ENCODE data around the gene TOMM5.

TOMM5 gene

DNA sequence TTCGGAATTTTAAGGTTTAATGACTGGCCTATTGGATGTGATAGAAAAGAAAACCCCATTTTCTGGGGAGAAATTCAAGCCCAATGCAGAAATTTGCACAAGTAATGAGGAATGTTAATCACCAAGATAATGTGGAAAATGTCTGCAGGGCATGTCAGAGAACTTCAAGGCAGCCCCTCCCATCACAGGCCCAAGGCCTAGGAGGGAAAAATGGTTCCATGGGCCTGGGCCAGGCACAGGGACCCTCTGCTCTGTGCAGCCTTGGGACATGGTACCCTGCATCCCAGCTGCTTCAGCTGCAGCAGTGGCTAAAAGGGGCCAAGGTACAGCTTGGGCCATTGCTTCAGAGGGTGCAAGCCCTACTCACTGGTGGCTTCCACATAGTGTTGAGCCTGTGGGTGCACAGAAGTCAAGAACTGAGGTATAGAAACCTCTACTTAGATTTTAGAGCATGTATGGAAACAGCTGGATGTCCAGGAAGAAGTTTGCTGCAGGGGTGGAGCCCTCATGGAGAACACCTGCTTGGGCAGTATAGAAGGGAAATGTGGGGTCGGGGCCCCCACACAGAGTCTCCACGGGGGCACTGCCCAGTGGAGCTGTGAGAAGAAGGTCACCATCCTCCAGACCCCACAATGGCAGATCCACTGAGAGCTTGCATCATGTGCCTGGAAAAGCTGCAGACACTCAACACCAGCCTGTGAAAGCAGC is 28.4 kb downstream of the TOMM5 start:
- DNase-seq (ENCODE audit: low read depth in 2 of 2): no peak

GRCh38 chr9:37562826-37563225 is 29.6 kb downstream of the TOMM5 start:
- DNase-seq (ENCODE audit: low read depth in 2 of 2): no peak

- no peak for DNase-seq (ENCODE audit: low read depth in 2 of 2)
Measured at GRCh38 chr9:37561682-37562081, 30.7 kb downstream of the TOMM5 start.

- DNase-seq (ENCODE audit: low read depth in 2 of 2): no peak
Measured at GRCh38 chr9:37559855-37560592, 32.4 kb downstream of the TOMM5 start.

GRCh38 chr9:37559125-37559524 is 33.3 kb downstream of the TOMM5 start:
- no peak for DNase-seq (ENCODE audit: low read depth in 2 of 2)

- no peak for DNase-seq (ENCODE audit: low read depth in 2 of 2)
Measured at GRCh38 chr9:37555786-37556185, 36.6 kb downstream of the TOMM5 start.

DNA sequence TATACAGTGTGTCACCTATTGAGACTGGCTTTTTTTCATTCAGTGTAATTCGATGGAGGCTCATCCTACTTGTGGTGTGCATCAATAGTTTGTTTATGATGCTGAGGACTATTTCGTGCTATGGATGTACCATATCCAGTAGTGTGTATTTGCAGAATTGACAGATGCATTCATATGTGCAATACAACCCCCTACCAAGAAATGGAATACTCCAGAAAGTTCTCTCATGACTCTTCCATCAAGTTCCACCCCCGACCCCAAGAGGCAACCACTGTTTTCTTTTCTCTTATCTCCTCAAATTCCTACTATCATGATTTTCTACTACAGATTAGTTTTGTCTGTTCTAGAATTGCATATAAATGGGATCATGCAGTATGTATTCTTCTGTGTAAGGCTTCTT is 38.1 kb downstream of the TOMM5 start:
- DNase-seq (ENCODE audit: low read depth in 2 of 2): no peak

DNA sequence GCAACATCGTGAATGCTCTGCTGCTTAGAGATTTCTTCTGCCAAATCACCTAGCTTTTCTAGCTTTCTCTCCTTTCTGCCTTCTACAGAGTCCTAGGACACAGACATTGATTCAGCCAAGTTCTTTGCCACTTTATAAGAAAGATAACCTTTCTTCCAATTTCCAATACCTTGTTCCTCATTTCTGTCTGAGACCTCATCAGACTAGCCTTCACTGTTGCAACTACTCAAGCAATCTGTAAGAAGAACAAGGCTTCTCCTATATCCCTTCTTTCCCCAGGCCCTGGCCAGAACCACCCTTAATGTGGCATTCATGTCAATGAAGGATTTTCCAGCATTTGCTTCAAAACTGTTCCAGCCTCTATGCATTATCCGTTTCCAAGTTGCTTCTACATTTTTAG is 40.5 kb downstream of the TOMM5 start:
- DNase-seq (ENCODE audit: low read depth in 2 of 2): no peak

GRCh38 chr9:37551468-37551867 is 40.9 kb downstream of the TOMM5 start:
- no peak for DNase-seq (ENCODE audit: low read depth in 2 of 2)

GRCh38 chr9:37550781-37551180 is 41.6 kb downstream of the TOMM5 start:
- DNase-seq (ENCODE audit: low read depth in 2 of 2): no peak

GRCh38 chr9:37549527-37549926 is 42.9 kb downstream of the TOMM5 start:
- DNase-seq (ENCODE audit: low read depth in 2 of 2): no peak

DNA sequence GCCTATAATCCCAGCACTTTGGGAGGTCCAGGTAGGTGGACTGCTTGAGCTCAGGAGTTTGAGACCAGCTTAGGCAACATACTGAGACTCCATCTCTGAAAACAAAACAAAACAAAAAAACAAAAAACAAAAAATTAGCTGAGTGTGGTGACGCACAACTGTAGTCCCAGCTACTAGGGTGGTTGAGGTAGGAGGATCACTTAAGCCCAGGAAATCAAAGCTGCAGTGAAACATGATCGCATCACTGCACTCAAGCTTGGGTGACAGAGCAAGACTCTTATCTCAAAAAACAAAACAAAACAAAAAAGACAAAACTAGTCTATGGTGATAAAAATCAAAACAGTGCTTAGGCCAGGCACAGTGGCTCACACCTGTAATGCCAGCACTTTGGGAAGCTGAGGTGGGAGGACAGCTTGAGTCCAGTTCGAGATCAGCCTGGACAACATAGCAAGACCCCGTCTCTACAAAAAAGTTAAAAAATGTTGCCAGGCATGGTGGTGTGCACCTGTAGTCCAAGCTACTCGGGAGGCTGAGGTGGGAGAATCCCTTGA is 45.0 kb downstream of the TOMM5 start:
- no peak for DNase-seq (ENCODE audit: low read depth in 2 of 2)

DNA sequence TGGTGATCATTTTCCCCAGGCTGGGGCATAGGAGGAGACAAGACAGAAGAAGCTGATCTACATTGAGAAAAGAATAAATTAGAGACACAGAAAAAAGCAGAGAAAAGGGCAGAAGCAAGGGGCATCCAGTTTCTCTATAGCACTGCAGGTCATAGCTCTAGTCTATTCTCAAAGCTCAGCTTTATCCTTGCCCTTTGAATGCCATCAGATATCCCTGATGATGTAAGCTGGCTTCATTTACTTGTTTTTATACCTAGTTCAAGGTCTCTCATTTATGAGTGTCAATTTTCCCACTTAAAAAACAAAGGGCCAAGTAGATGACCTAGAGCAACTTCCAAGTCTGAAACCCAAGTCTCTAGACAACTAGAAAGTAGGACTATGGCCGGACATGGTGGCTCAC is 48.9 kb downstream of the TOMM5 start:
- no peak for DNase-seq (ENCODE audit: low read depth in 2 of 2)

DNA sequence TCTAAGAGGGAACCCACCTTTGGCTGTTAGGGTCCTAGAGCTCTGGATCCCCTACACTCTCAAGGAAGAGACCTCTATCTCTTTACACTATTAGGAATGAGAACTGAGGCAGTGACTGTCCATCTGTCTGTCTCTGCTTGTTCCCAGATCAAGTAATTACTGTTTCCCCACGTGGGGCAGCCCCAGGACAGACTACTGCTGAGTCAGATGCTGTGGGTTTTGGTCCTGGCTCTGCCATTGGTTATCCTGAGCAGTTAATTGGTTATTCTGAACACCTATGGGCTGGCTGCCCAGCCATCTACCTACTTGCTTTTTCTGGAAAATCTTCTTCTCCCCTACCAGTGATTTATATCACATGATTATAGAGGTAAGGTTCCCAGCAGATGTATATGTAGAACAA is 49.5 kb downstream of the TOMM5 start:
- no peak for DNase-seq (ENCODE audit: low read depth in 2 of 2)

GRCh38 chr9:37542488-37542887 is 49.9 kb downstream of the TOMM5 start:
- no peak for DNase-seq (ENCODE audit: low read depth in 2 of 2)

GRCh38 chr9:37541465-37541864 is 50.9 kb downstream of the TOMM5 start:
- DNase-seq (ENCODE audit: low read depth in 2 of 2): no peak

GRCh38 chr9:37540634-37541033 is 51.8 kb downstream of the TOMM5 start:
- DNase-seq (ENCODE audit: low read depth in 2 of 2): no peak

DNA sequence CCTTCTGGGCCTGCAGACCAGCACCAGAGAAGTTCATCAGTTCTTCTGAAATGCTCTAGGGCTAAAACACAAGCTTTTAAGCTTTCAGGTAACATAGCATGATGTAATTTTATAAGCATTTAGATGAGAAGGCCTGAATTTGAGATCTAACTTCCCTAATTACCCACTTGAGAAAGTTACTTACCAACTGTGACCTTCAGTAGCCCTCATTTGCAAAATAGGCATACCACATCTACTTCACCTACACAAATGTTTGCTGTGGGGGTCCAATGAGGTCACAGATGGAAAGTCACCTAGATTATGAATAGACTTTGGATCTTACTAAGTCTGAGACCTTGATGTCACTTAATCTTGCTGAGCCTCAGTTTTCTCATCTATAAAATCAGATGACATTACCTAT is 52.8 kb downstream of the TOMM5 start:
- DNase-seq (ENCODE audit: low read depth in 2 of 2): no peak
